Measurements from ENCODE around the gene OXSR1. TPM values are rescaled to one million over a fixed set of nuclear protein-coding genes. Genes with fewer than 3 reads are reported as not detected.

OXSR1 gene
- total and polyA plus RNA-seq, 12 donors, result 13.7 to 38.4 (median 31.2) TPM

DNA sequence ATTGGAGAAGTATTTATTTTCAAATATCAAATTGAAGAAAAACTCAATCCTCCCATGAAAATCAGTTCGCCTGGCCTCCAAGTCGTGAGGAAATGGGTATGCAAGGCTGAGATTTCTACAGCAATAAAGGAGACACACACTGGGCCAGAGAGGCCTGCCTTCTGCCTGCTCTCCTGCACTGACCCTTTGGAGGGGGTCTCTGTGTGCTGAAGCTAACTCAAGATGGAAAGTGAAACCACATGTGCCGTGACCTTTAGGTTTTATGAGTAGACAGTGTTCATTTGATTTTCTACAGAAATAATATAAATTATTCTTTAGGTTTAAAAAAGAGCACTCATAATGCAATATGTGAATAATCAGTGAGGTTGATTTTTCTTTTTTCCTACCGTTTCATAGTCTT, 88.4 kb downstream of the OXSR1 start:
- no peak overlapping the region for H3K4me3 ChIP-seq
- no peaks in the 10 kb centered on the region for H3K27me3 ChIP-seq
- peaks cover 0 to 82% (median 37%) of the 10 kb centered on the region in 9 donors for H3K36me3 ChIP-seq
- DNase-seq (no peak), ATAC-seq (no peak)
- no peak overlapping the region for H3K27ac ChIP-seq
- no peaks in the 10 kb centered on the region for H3K9me3 ChIP-seq
- intact Hi-C loops (cut with DNase I), result no loop called here
- H3K4me1 ChIP-seq, result peaks cover 0 to 3% (median 0%) of the 10 kb centered on the region in 9 donors
- TF ChIP-seq, protein P1, sequence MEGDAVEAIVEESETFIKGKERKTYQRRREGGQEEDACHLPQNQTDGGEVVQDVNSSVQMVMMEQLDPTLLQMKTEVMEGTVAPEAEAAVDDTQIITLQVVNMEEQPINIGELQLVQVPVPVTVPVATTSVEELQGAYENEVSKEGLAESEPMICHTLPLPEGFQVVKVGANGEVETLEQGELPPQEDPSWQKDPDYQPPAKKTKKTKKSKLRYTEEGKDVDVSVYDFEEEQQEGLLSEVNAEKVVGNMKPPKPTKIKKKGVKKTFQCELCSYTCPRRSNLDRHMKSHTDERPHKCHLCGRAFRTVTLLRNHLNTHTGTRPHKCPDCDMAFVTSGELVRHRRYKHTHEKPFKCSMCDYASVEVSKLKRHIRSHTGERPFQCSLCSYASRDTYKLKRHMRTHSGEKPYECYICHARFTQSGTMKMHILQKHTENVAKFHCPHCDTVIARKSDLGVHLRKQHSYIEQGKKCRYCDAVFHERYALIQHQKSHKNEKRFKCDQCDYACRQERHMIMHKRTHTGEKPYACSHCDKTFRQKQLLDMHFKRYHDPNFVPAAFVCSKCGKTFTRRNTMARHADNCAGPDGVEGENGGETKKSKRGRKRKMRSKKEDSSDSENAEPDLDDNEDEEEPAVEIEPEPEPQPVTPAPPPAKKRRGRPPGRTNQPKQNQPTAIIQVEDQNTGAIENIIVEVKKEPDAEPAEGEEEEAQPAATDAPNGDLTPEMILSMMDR (IDR thresholded peaks at IDR 0.05), result no peak
- WGBS, 2 donors, result 96% methylated on average over 4 of the region's 4 CpGs

DNA sequence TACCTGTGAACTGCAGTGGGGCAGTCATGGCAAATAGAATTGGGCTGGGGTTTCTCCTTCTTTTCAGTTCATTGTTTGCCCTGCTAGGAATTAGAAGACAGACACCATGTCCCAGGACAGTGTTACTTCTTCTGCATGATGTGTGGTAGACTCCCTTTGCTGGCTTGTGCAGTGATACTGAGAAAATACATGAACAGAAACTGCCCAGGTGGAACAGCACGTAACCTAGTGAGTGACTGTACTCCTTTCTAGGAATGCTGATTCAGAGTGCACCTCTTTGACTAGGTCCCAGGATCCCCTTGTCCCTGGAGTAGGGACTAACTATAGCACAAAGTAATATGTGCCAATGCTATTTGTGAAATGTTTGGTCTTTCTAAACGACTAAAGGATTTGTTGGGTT, 89.5 kb downstream of the OXSR1 start:
- intact Hi-C loops (cut with DNase I), result no loop called here
- no peak for ATAC-seq
- H3K27me3 ChIP-seq, result no peaks in the 10 kb centered on the region
- no peak overlapping the region for H3K27ac ChIP-seq
- peaks cover 0 to 3% (median 0%) of the 10 kb centered on the region in 9 donors for H3K4me1 ChIP-seq
- H3K9me3 ChIP-seq, result no peaks in the 10 kb centered on the region
- peaks cover 0 to 70% (median 35%) of the 10 kb centered on the region in 9 donors for H3K36me3 ChIP-seq
- TF ChIP-seq, protein P1 (IDR thresholded peaks at IDR 0.05), result no peak
- 78 to 90% methylated on average over 2 of the region's 2 CpGs for WGBS, 2 donors
- no peak overlapping the region for H3K4me3 ChIP-seq
- no peak for DNase-seq

DNA sequence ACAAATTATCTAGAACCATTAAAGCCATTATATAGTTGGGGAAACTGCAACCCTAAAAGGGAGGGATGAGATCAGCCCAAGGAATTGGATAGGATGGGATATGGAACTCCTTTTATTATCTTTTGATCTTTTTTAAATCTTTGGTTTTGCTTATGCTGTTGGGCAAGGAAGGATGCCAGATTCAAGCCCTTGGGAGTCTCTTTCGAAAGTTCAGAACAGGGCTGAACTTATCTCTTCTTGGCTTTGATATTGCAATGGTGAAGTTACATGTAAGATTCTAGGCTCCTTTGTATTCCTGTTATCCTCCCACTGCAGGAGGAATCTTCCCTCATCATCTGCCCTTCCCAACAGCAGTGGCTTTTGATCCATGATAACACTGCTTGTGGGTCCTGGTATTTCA, 90.3 kb downstream of the OXSR1 start:
- 68 to 74% methylated on average over 1 of the region's 1 CpG for WGBS, 2 donors
- intact Hi-C loops (cut with DNase I), result no loop called here

DNA sequence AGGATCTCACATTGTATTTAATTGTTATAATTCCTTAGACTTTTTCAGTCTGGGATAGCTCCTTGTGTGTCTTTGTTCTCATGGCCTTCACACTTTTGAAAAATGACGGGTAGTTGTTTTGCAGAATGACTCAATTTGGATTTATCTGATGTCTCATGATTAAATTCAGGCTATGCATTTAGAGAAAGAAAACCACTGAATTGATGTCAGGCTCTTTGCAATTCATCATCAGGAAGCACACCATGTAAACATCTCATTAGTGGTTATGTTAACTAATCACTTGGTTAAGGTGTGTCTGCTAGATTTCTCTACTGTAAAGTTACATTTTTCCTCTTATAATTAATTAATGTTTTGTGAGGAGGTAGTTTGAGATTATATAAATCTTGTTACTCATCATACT, 92.2 kb downstream of the OXSR1 start:
- intact Hi-C loops (cut with DNase I), result no loop called here
- no peaks in the 10 kb centered on the region for H3K9me3 ChIP-seq
- H3K4me3 ChIP-seq, result no peak overlapping the region
- H3K36me3 ChIP-seq, result peaks cover 0 to 51% (median 22%) of the 10 kb centered on the region in 9 donors
- no peaks in the 10 kb centered on the region for H3K27me3 ChIP-seq
- 79 to 83% methylated on average over 1 of the region's 1 CpG for WGBS, 2 donors
- no peak for ATAC-seq
- no peak overlapping the region for H3K27ac ChIP-seq
- TF ChIP-seq, protein P1 (IDR thresholded peaks at IDR 0.05), result no peak
- DNase-seq, result no peak
- no peaks in the 10 kb centered on the region for H3K4me1 ChIP-seq

More for the DNA sequence above, 90.3 kb downstream of the OXSR1 start:
- ATAC-seq (no peak), DNase-seq (no peak)
- TF ChIP-seq, protein P1 (IDR thresholded peaks at IDR 0.05), result no peak
- H3K4me1 ChIP-seq, result peaks cover 0 to 3% (median 0%) of the 10 kb centered on the region in 9 donors
- no peak overlapping the region for H3K4me3 ChIP-seq
- peaks cover 0 to 63% (median 30%) of the 10 kb centered on the region in 9 donors for H3K36me3 ChIP-seq
- no peaks in the 10 kb centered on the region for H3K9me3 ChIP-seq
- H3K27me3 ChIP-seq, result no peaks in the 10 kb centered on the region
- no peak overlapping the region for H3K27ac ChIP-seq
